Uterus (tissue), 2 donors: ENCODE measurements around the gene CLEC2B.

Source experiments
- POLR2A ChIP-seq, 2 donors: fragments of 450-650 bp; IDR thresholded peaks; one replicate each; pipeline ENCODE4 v1.6.1; 2016; ENCODE audit warnings: antibody characterized with exemption in 2 of 2, mild to moderate bottlenecking in 1 of 2, moderate library complexity in 1 of 2
- TF ChIP-seq, protein P1 (sequence below), 4 experiments: fragments of 200-600 bp in 2 of 4; fragments of 450-650 bp in 2 of 4; sonication (generic) in 2 of 4; IDR thresholded peaks; one replicate each; pipeline ENCODE4 v1.5.1; 2016 to 2019; ENCODE audit warnings: antibody characterized with exemption in 4 of 4, mild to moderate bottlenecking in 2 of 4, moderate library complexity in 1 of 4

DNA sequence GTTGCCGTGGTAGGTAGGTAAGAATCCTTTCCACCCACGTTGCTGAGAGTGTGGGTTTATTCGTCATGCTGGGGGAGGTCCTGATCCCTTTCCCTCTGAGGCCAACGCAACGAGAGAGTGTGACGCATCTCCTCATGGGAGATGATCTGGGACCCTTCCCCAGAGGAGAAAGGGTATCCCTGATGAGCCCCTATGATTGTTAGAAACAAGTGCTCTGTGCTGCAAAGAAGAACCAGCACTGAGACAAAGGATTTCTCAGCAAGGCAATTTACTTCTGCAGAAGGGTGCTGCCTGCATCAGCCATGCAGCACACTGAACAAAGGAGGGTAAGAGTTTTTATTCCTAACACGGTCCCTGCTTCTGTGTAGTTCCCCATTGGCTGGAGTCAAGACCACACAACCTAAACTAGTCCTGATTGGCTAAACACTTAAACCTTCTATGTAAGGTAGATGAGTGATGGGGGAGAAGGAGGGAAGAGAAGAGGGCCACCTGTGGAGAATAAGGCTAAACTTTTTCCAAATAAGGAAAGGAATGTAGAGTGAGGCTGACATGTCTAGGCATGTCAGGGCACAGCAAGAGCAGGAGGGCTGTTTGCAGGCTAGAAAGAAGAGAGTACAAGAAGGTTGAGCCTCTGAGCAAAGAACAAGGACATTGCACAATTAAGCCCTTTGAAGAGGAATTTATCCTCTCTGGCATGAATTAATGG, 41.7 kb upstream of the CLEC2B start:
- TF ChIP-seq, protein P1, sequence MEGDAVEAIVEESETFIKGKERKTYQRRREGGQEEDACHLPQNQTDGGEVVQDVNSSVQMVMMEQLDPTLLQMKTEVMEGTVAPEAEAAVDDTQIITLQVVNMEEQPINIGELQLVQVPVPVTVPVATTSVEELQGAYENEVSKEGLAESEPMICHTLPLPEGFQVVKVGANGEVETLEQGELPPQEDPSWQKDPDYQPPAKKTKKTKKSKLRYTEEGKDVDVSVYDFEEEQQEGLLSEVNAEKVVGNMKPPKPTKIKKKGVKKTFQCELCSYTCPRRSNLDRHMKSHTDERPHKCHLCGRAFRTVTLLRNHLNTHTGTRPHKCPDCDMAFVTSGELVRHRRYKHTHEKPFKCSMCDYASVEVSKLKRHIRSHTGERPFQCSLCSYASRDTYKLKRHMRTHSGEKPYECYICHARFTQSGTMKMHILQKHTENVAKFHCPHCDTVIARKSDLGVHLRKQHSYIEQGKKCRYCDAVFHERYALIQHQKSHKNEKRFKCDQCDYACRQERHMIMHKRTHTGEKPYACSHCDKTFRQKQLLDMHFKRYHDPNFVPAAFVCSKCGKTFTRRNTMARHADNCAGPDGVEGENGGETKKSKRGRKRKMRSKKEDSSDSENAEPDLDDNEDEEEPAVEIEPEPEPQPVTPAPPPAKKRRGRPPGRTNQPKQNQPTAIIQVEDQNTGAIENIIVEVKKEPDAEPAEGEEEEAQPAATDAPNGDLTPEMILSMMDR (IDR thresholded peaks at IDR 0.05): no peak
- no peak for TF ChIP-seq POLR2A (IDR thresholded peaks at IDR 0.05)
